COLO829 (cell line): Measurements from ENCODE around the gene FAM110D.

Experiments
- DNase-seq: peaks from one replicate; pipeline ENCODE4 v3.0.0; 2012; ENCODE audit warnings: low spot score

Gene FAM110D

GRCh38 chr1:26158908-26159742, at the start of gene FAM110D:
TSS of gene FAM110D (plus strand) at chr1:26159079. CDS start at chr1:26161292, 2,213 bp downstream.
- DNase-seq = no peak

- no peak for DNase-seq
Measured at GRCh38 chr1:26109229-26110164, 49.4 kb upstream of the FAM110D start.

GRCh38 chr1:26110731-26111529, 47.9 kb upstream of the FAM110D start:
- no peak for DNase-seq

- peak; percentile 83 for DNase-seq
Measured at GRCh38 chr1:26111530-26112406, 47.1 kb upstream of the FAM110D start, which contains the start of gene PDIK1L. TSS of gene PDIK1L (plus strand) at chr1:26111824. CDS start at chr1:26114309, 2,485 bp downstream.

GRCh38 chr1:26112407-26112775, 46.5 kb upstream of the FAM110D start:
- no peak for DNase-seq

- DNase-seq = no peak
Measured at GRCh38 chr1:26114165-26114927, 44.5 kb upstream of the FAM110D start.

- DNase-seq = no peak
Measured at GRCh38 chr1:26119892-26120608, 38.8 kb upstream of the FAM110D start.

GRCh38 chr1:26121854-26122773, 36.8 kb upstream of the FAM110D start:
- DNase-seq = no peak

- DNase-seq = no peak
Measured at GRCh38 chr1:26122988-26123973, 35.6 kb upstream of the FAM110D start.

GRCh38 chr1:26124418-26125331, 34.2 kb upstream of the FAM110D start:
- DNase-seq = no peak

- DNase-seq = no peak
Measured at GRCh38 chr1:26125382-26125781, 33.5 kb upstream of the FAM110D start.

- no peak for DNase-seq
Measured at GRCh38 chr1:26125946-26126320, 32.9 kb upstream of the FAM110D start.

- no peak for DNase-seq
Measured at GRCh38 chr1:26126321-26127084, 32.4 kb upstream of the FAM110D start.

- DNase-seq = no peak
Measured at GRCh38 chr1:26127235-26128163, 31.4 kb upstream of the FAM110D start.
